SIG-M5 treated with dmso at 0.1 percent for 504 hours (cell line): Measurements from ENCODE around the gene ARHGAP35.

ENCODE experiments used
- DNase-seq: peaks from one replicate; lab custom pipeline; 2025; ENCODE audit not compliant: unreplicated experiment; lab: John Stamatoyannopoulos, UW

ARHGAP35 gene

DNA sequence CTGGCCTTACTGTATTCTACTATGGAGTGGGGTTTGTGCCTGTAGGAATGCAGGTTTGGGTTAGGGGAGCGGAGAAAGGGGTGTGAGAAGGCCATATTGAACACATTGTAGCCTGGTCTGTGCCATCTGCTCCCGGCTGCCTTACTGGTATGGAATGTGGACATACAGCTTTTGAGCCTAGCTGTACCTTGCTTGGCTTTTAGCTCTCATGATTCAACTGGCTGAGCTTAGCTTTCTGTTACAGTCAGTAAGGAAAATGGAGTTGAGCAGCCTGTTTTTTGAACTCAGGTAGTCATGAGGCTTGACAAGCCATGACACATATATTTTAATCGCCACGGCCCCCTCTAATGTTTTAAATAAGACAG, 41.6 kb downstream of the ARHGAP35 start:
- no peak for DNase-seq

DNA sequence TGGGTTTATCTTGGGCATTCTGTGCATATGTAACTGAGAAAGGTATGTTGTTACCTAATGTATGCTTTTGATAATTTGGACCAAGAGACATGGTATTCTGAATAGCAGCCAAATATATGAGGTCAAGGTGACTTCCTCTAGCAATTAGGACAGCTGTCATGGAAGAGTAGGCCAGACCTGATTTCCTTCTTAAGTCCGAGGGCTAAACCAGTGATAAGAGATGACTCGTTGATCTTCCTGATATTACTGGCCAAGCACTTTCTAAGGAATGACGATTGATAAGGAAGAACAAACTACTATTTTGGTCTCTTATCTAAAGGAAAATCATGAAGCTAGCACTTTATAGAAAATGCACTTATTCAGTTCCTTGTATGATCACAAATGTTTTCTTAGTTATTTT, 42.7 kb downstream of the ARHGAP35 start:
- no peak for DNase-seq

DNA sequence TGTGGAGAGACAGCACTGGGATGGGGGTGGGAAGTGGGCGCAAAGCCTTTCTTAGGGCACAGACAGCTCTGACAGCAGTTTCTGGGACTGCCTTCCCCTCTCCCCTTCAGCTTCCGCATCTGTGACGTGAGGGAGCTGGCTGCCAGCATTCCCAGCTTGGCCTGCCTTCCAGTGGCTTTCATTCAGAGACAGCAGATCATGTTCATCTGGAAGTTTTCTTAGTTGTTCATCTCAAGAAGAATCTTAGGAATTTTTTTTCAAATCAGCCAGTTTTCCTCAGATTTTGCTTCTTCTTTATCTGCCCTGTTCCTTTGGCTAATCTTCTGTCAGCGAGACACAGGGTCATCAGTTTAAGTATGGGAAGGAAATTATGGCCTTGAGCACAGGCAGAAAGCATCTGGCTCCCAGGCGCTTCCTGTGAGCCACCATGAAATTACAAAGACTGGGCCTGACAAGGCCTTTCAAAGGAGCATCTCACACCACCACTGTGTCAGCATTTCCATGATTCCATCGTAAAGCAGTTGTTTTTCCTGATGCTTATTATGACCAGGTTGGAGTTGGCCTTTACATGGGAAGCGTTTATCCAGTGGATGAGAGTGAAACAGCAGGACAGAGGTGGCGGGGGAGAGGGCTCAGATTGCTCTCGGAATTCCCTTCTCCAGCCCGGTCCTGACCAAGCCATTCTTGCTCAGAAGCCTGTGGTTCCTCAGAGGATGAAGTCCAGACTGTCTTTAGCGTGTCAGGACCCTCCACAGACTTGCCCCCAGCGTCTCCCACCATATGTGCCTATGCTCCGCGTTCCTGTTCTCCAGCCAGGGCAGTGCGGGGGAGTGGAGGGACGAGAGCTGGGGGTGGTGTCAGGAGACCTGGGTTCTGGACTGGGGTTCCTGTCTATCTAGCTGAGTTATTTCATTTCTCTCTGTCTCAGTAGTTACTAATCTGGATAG, 43.6 kb downstream of the ARHGAP35 start:
- DNase-seq = no peak

DNA sequence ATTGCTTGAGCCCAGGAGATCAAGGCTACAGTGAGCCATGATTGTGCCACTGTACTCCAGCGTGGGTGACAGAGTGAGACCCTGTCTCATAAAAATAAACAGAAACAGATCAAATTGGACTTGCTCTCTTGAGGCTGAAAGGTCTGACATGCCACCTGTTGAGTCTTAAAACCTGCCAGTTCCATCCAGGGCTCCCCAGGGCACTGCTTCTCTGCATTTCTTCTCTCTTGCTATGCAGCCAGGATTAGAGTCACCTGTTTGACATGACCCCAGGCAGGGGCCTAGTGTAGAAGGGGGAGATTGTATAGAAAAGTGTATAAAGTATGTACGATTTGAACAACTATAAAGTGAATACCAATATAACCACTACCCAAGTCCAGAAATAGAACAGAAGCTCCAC, 45.4 kb downstream of the ARHGAP35 start:
- no peak for DNase-seq

DNA sequence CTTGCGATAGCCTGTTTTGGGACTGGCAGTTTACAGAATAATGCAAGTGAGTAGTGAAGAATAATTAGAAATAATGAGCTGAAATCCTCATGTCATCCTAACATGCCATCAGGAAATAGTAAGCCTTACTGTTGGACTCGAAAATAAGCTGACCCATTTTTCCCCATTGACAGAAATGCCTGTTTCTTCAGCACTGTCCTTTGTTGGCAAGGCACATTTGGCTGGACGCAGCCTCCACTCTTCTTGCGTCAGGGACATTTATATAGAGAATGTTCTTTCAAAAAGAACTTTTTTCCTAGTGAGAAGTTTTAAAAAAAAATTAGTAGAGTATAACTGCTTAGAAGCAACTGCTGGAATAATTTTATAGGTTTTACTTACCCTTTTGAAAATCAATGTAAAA, 47.1 kb downstream of the ARHGAP35 start:
- no peak for DNase-seq

DNA sequence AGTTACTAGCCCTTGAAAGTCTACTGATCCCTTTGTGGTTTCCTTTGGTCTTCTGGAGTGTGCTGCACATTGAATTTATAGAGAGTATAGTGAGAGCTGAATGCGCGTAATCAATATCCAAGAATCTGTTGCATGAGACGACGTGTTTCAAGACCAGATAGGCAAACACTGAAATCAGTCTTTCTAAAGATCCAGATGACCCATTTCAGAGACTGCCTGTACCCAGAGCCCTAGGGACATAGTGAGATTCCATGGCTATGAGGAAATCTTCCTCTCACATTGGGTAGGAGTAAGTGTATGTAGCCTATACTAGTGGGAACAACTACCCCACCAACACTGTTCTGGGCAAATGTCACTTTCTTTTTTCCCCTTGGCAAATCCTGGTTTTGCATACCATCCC, 48.6 kb downstream of the ARHGAP35 start:
- no peak for DNase-seq
